IMR-90 (cell line): ENCODE results near the gene LYPD5. TPM values are rescaled to one million over a fixed set of nuclear protein-coding genes. Genes with fewer than 3 reads are reported as not detected.

ENCODE experiments used
- ATAC-seq: fragments of 200-7000 bp; cut with Tn5 transposase; 2 replicates; pipeline ENCODE4 v1.9.1; 2020; ENCODE audit warnings: low read depth, mild to moderate bottlenecking, moderate library complexity
- BruUV-seq: library from RNA; stranded (reverse); fragments of 400-500 nt; replicated peaks from 2 replicates; lab custom pipeline; 2021; lab: Mats Ljungman, UMichigan
- CTCF ChIA-PET: fragments of 300-600 bp; formaldehyde crosslinking; extraction: SDS; loops from one replicate; lab custom pipeline; 2021; ENCODE audit warnings: antibody characterized with exemption; lab: Yijun Ruan, JAX
- POLR2A ChIA-PET: fragments of 300-600 bp; sonication (Branson Sonifier 250); formaldehyde crosslinking; loops from one replicate; lab custom pipeline; 2022; ENCODE audit warnings: antibody characterized with exemption; ENCODE audit not compliant: unreplicated experiment; lab: Charles Lee
- DNase-seq: peaks from one replicate; pipeline ENCODE4 v3.0.0; 2013
- H2AFZ ChIP-seq: replicated peaks from 2 replicates; pipeline ENCODE3; 2013; ENCODE audit warnings: low read length, mild to moderate bottlenecking; ENCODE audit not compliant: poor library complexity
- H2AK5ac ChIP-seq: 2 replicates; pipeline ENCODE4 v1.6.1; 2013; ENCODE audit warnings: low read depth, low read length, inconsistent platforms
- H2AK9ac ChIP-seq: replicated peaks from 2 replicates; pipeline ENCODE3; 2013; ENCODE audit warnings: mild to moderate bottlenecking, low read depth, low read length, moderate library complexity; ENCODE audit not compliant: poor library complexity
- H2BK120ac ChIP-seq: 2 replicates; pipeline ENCODE4 v1.6.1; 2013; ENCODE audit warnings: low read depth, low read length, inconsistent platforms
- H2BK15ac ChIP-seq: 3 replicates; pipeline ENCODE4 v1.6.1; 2013; ENCODE audit warnings: low read depth, low read length, inconsistent platforms
- H2BK20ac ChIP-seq: 2 replicates; pipeline ENCODE4 v1.6.1; 2013; ENCODE audit warnings: low read depth, mild to moderate bottlenecking, inconsistent platforms, low read length, moderate library complexity
- H2BK5ac ChIP-seq: 2 replicates; pipeline ENCODE4 v1.6.1; 2013; ENCODE audit warnings: mild to moderate bottlenecking, low read depth, low read length, inconsistent platforms; ENCODE audit not compliant: poor library complexity, severe bottlenecking
- H3K14ac ChIP-seq: replicated peaks from 2 replicates; pipeline ENCODE4 v1.6.1; 2013; ENCODE audit warnings: low read depth, low read length, inconsistent platforms
- H3K18ac ChIP-seq: 2 replicates; pipeline ENCODE4 v1.6.1; 2013; ENCODE audit warnings: low read depth, low read length, control low read depth
- H3K23ac ChIP-seq: 2 replicates; pipeline ENCODE4 v1.6.1; 2013; ENCODE audit warnings: low read depth, low read length, inconsistent platforms
- H3K27ac ChIP-seq: 2 replicates; pipeline ENCODE4 v1.5.1; 2013; ENCODE audit warnings: mild to moderate bottlenecking, control low read depth, low read length; ENCODE audit not compliant: insufficient read depth
- H3K27me3 ChIP-seq: 2 replicates; pipeline ENCODE4 v1.6.1; 2013; ENCODE audit warnings: low read length; ENCODE audit not compliant: control insufficient read depth, insufficient read depth
- H3K36me3 ChIP-seq: 2 replicates; pipeline ENCODE4 v1.6.1; 2013; ENCODE audit warnings: low read length, mixed read lengths; ENCODE audit not compliant: control insufficient read depth, insufficient read depth
- H3K4ac ChIP-seq: 2 replicates; pipeline ENCODE4 v1.6.1; 2013; ENCODE audit warnings: low read depth, low read length, inconsistent platforms
- H3K4me1 ChIP-seq: 2 replicates; pipeline ENCODE4 v1.6.1; 2013; ENCODE audit warnings: low read length, mixed read lengths; ENCODE audit not compliant: control insufficient read depth, insufficient read depth
- H3K4me2 ChIP-seq: 2 replicates; pipeline ENCODE4 v1.6.1; 2013; ENCODE audit warnings: low read depth, mild to moderate bottlenecking, control low read depth, low read length, moderate library complexity
- H3K4me3 ChIP-seq: 2 replicates; pipeline ENCODE4 v1.5.1; 2013; ENCODE audit warnings: low read depth, mild to moderate bottlenecking, control low read depth, low read length, moderate library complexity; ENCODE audit not compliant: insufficient read depth
- H3K56ac ChIP-seq: 2 replicates; pipeline ENCODE4 v1.6.1; 2013; ENCODE audit warnings: low read length, inconsistent platforms; ENCODE audit not compliant: insufficient read depth; ENCODE audit errors: extremely low read depth
- H3K79me1 ChIP-seq, 2 experiments: 2 replicates each; pipeline ENCODE4 v1.6.1; 2013; ENCODE audit warnings: low read length in 2 of 2, inconsistent platforms in 1 of 2, low read depth in 1 of 2
- H3K9ac ChIP-seq: 2 replicates; pipeline ENCODE4 v1.6.1; 2013; ENCODE audit warnings: low read depth, low read length, control low read depth
- H3K9me1 ChIP-seq: 2 replicates; pipeline ENCODE4 v1.6.1; 2013; ENCODE audit warnings: low read length, inconsistent platforms; ENCODE audit not compliant: insufficient read depth
- H3K9me3 ChIP-seq: 2 replicates; pipeline ENCODE4 v1.6.1; 2013; ENCODE audit warnings: low read length; ENCODE audit not compliant: control insufficient read depth, insufficient read depth
- H4K20me1 ChIP-seq: 2 replicates; pipeline ENCODE4 v1.6.1; 2013; ENCODE audit warnings: low read length, inconsistent platforms; ENCODE audit not compliant: insufficient read depth
- H4K5ac ChIP-seq: 2 replicates; pipeline ENCODE4 v1.6.1; 2013; ENCODE audit warnings: mild to moderate bottlenecking, low read depth, low read length, control low read depth
- H4K8ac ChIP-seq, 2 experiments: 2 replicates each; pipeline ENCODE4 v1.6.1; 2013; ENCODE audit warnings: low read depth in 2 of 2, low read length in 2 of 2, control low read depth in 1 of 2, inconsistent platforms in 1 of 2
- H4K91ac ChIP-seq: 2 replicates; pipeline ENCODE4 v1.6.1; 2013; ENCODE audit warnings: low read depth, low read length, inconsistent platforms; ENCODE audit not compliant: insufficient read depth
- BHLHE40 ChIP-seq: fragments of 150-350 bp; IDR thresholded peaks from 2 replicates; pipeline ENCODE4 v1.6.1; 2016; ENCODE audit warnings: mild to moderate bottlenecking, low read depth, low read length
- CEBPB ChIP-seq: IDR thresholded peaks from 2 replicates; pipeline ENCODE4 v1.6.1; 2012; ENCODE audit warnings: low read depth, low read length, improper control_type of control experiment
- CHD1 ChIP-seq: IDR thresholded peaks from 2 replicates; pipeline ENCODE4 v1.6.1; 2012; ENCODE audit warnings: low read depth, low read length, improper control_type of control experiment
- FOS ChIP-seq: fragments of 150-350 bp; IDR thresholded peaks from 2 replicates; pipeline ENCODE4 v1.6.1; 2016; ENCODE audit warnings: low read depth, low read length
- MAFK ChIP-seq: IDR thresholded peaks from 2 replicates; pipeline ENCODE4 v1.6.1; 2012; ENCODE audit warnings: low read depth, low read length, improper control_type of control experiment
- MAZ ChIP-seq: IDR thresholded peaks from 2 replicates; pipeline ENCODE4 v1.6.1; 2012; ENCODE audit warnings: low read depth, mild to moderate bottlenecking, low read length, improper control_type of control experiment, moderate library complexity, borderline replicate concordance
- MXI1 ChIP-seq: IDR thresholded peaks from 2 replicates; pipeline ENCODE4 v1.6.1; 2012; ENCODE audit warnings: low read depth, mild to moderate bottlenecking, low read length, moderate library complexity, borderline replicate concordance
- NFE2L2 ChIP-seq: fragments of 150-350 bp; IDR thresholded peaks from 2 replicates; pipeline ENCODE4 v1.6.1; 2016; ENCODE audit warnings: low read depth, mild to moderate bottlenecking, low read length
- POLR2A ChIP-seq: IDR thresholded peaks from 2 replicates; pipeline ENCODE4 v1.6.1; 2012; ENCODE audit warnings: mild to moderate bottlenecking, low read depth, low read length
- RAD21 ChIP-seq: IDR thresholded peaks from 2 replicates; pipeline ENCODE4 v1.6.1; 2012; ENCODE audit warnings: low read length, improper control_type of control experiment
- RCOR1 ChIP-seq: IDR thresholded peaks from 2 replicates; pipeline ENCODE4 v1.6.1; 2012; ENCODE audit warnings: mild to moderate bottlenecking, low read length, improper control_type of control experiment; ENCODE audit not compliant: insufficient replicate concordance
- RFX5 ChIP-seq: IDR thresholded peaks from 2 replicates; pipeline ENCODE4 v1.8.0; 2012; ENCODE audit warnings: low read depth, mild to moderate bottlenecking, low read length, moderate library complexity
- SMC3 ChIP-seq: fragments of 150-350 bp; IDR thresholded peaks from 2 replicates; pipeline ENCODE4 v1.6.1; 2016; ENCODE audit warnings: low read depth, mild to moderate bottlenecking, antibody characterized with exemption, low read length, moderate library complexity
- WGBS, 2 experiments: methylation state at CpG; one replicate each; pipeline versions ENCODE4 v1.1.5 to v1.1.7; 2013; ENCODE audit warnings: missing lambda C conversion rate in 2 of 2; ENCODE audit not compliant: insufficient read length in 1 of 2; ENCODE audit errors: extremely low coverage in 2 of 2; 5-methylcytosine and 5-hydroxymethylcytosine counted together
- dilution Hi-C: fragments of 300-500 bp; cut with HindIII; formaldehyde crosslinking; loops from one replicate; pipeline ENCODE4 v1.14.3; 2018; ENCODE audit warnings: low sequenced_read_pairs; ENCODE audit not compliant: unreplicated experiment
- in situ Hi-C: fragments of 300-500 bp; cut with MboI; formaldehyde crosslinking; loops from 3 replicates; pipeline ENCODE4 v1.14.3; 2019; ENCODE audit warnings: low sequenced_read_pairs, inconsistent platforms, mixed read lengths
- intact Hi-C: fragments of 100-400 bp; cut with micrococcal nuclease; formaldehyde crosslinking; loops from 2 replicates; pipeline ENCODE4 v1.10.0; 2022
- polyA plus RNA-seq, 3 experiments: library from polyadenylated mRNA; depleted of rRNA; stranded (reverse); fragments of >200 nt; gene quantifications; 2 replicates each; pipeline ENCODE4 v1.2.3, GENCODE V29; 2012; ENCODE audit warnings: low replicate concordance in 1 of 3
- total RNA-seq: library from RNA; depleted of rRNA; stranded (reverse); fragments of >200 nt; gene quantifications from 2 replicates; pipeline ENCODE4 v1.2.3, GENCODE V29; 2012
- TF ChIP-seq, protein P1 (sequence below): fragments of 150-350 bp; IDR thresholded peaks from 2 replicates; pipeline ENCODE4 v1.6.1; 2016; ENCODE audit warnings: low read depth, mild to moderate bottlenecking, low read length, moderate library complexity, borderline replicate concordance
- TF ChIP-seq, protein P2 (sequence below): fragments of 150-350 bp; IDR thresholded peaks from 2 replicates; pipeline ENCODE4 v1.6.1; 2017; ENCODE audit warnings: mild to moderate bottlenecking, antibody characterized with exemption, low read length, low read depth
- TF ChIP-seq, protein P3 (sequence below): conservative IDR thresholded peaks from 2 replicates; pipeline ENCODE4 v1.5.1; 2012; ENCODE audit warnings: mild to moderate bottlenecking, low read depth, low read length, improper control_type of control experiment

Gene LYPD5
- total and polyA plus RNA-seq, 2 of the 4 experiments (the other 2 are of a cell fraction), result 0.31 to 0.36 TPM

DNA sequence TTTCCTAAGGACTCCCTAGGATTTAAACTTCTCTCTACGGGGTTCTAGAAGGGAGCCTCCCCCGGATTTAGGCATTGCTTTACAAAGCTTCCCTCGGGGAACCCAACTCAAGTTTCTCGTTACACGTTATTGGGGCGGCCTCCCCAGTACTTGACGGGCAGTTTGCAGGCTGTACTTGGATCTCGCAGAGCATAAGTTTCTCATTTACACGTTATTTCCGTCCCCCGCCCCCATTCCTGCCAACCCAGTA is 48.1 kb downstream of the LYPD5 start:
- no peak for TF ChIP-seq MAFK
- TF ChIP-seq MXI1, result no peak
- TF ChIP-seq RAD21, result no peak
- TF ChIP-seq, protein P1, sequence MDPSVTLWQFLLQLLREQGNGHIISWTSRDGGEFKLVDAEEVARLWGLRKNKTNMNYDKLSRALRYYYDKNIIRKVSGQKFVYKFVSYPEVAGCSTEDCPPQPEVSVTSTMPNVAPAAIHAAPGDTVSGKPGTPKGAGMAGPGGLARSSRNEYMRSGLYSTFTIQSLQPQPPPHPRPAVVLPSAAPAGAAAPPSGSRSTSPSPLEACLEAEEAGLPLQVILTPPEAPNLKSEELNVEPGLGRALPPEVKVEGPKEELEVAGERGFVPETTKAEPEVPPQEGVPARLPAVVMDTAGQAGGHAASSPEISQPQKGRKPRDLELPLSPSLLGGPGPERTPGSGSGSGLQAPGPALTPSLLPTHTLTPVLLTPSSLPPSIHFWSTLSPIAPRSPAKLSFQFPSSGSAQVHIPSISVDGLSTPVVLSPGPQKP, result no peak
- TF ChIP-seq CEBPB, result no peak
- no peak for TF ChIP-seq RFX5
- TF ChIP-seq CHD1, result no peak
- TF ChIP-seq POLR2A, result no peak; the same call in 1 of the 2 replicates
- no peak for TF ChIP-seq NFE2L2
- TF ChIP-seq BHLHE40, result no peak
- TF ChIP-seq, protein P2, sequence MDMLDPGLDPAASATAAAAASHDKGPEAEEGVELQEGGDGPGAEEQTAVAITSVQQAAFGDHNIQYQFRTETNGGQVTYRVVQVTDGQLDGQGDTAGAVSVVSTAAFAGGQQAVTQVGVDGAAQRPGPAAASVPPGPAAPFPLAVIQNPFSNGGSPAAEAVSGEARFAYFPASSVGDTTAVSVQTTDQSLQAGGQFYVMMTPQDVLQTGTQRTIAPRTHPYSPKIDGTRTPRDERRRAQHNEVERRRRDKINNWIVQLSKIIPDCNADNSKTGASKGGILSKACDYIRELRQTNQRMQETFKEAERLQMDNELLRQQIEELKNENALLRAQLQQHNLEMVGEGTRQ, result no peak
- TF ChIP-seq, protein P3, sequence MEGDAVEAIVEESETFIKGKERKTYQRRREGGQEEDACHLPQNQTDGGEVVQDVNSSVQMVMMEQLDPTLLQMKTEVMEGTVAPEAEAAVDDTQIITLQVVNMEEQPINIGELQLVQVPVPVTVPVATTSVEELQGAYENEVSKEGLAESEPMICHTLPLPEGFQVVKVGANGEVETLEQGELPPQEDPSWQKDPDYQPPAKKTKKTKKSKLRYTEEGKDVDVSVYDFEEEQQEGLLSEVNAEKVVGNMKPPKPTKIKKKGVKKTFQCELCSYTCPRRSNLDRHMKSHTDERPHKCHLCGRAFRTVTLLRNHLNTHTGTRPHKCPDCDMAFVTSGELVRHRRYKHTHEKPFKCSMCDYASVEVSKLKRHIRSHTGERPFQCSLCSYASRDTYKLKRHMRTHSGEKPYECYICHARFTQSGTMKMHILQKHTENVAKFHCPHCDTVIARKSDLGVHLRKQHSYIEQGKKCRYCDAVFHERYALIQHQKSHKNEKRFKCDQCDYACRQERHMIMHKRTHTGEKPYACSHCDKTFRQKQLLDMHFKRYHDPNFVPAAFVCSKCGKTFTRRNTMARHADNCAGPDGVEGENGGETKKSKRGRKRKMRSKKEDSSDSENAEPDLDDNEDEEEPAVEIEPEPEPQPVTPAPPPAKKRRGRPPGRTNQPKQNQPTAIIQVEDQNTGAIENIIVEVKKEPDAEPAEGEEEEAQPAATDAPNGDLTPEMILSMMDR, result no peak
- TF ChIP-seq MAZ, result no peak
- no peak for TF ChIP-seq RCOR1
- TF ChIP-seq SMC3, result no peak
- TF ChIP-seq FOS, result no peak
- intact Hi-C loops (no loop called here), dilution Hi-C loops (no loop called here), in situ Hi-C loops (no loop called here)
- Histone ChIP-seq H4K8ac (peak overlapping the region; percentile 79 to 98; a peak in 3 of 4 replicates), H3K9me1 (peaks cover 19% of the 10 kb centered on the region), H3K4me3 (peak overlapping the region; percentile 66), H2AFZ (peak overlapping the region; percentile 99), H3K36me3 (peaks cover 10% of the 10 kb centered on the region), H3K79me1 (peaks cover 19 to 69% of the 10 kb centered on the region in 2 experiments), H3K4me2 (peak overlapping the region; percentile 90), H3K4me1 (peaks cover 18% of the 10 kb centered on the region), H2BK15ac (peak overlapping the region; percentile 71; the same call in 2 of the 3 replicates), H4K5ac (peak overlapping the region; percentile 31; the same call in 1 of the 2 replicates), H3K56ac (peak overlapping the region; percentile 80; the same call in 1 of the 2 replicates), H3K4ac (peak overlapping the region; percentile 70), H3K9ac (peak overlapping the region; percentile 73), H3K18ac (peak overlapping the region; percentile 8; the same call in 1 of the 2 replicates), H2BK5ac (peak overlapping the region; percentile 46), H3K23ac (peak overlapping the region; percentile 33; the same call in 1 of the 2 replicates), H2AK9ac (peak overlapping the region; percentile 86), H4K20me1 (peaks cover 25% of the 10 kb centered on the region), H2BK20ac (no peak overlapping the region), H3K14ac (peak overlapping the region; percentile 81), H2AK5ac (peak overlapping the region; percentile 57), H4K91ac (0 out of 2 replicates have a peak overlapping the region, but pooled peaks have one; percentile 46), H2BK120ac (no peak overlapping the region), H3K27me3 (no peaks in the 10 kb centered on the region), H3K27ac (peak overlapping the region; percentile 97), H3K9me3 (no peaks in the 10 kb centered on the region)
- CTCF ChIA-PET, result no interaction called here
- DNase-seq (no peak), ATAC-seq (no peak)
- POLR2A ChIA-PET, result interaction anchor here (1.0 to 1.4 kb wide), 2 partner anchors 11 to 158 kb away, joined by 3 read pairs; partner anchors contain the start of genes IRGQ and ZNF576
- no TSS peak for BruUV-seq
- WGBS, 2 experiments, result 0% methylated on average over 8 of the region's 11 CpGs; no CpG with 5 or more reads in 1 of the 2 experiments
